GM12873 (cell line): ENCODE measurements around the gene DCTN4.

ENCODE experiments used
- CTCF ChIP-seq: IDR thresholded peaks from 2 replicates; pipeline ENCODE4 v1.5.1; 2012; ENCODE audit warnings: low read depth, mild to moderate bottlenecking, moderate library complexity, low read length, control low read depth; ENCODE audit not compliant: insufficient read depth; ENCODE audit errors: missing control alignments

DCTN4 gene

DNA sequence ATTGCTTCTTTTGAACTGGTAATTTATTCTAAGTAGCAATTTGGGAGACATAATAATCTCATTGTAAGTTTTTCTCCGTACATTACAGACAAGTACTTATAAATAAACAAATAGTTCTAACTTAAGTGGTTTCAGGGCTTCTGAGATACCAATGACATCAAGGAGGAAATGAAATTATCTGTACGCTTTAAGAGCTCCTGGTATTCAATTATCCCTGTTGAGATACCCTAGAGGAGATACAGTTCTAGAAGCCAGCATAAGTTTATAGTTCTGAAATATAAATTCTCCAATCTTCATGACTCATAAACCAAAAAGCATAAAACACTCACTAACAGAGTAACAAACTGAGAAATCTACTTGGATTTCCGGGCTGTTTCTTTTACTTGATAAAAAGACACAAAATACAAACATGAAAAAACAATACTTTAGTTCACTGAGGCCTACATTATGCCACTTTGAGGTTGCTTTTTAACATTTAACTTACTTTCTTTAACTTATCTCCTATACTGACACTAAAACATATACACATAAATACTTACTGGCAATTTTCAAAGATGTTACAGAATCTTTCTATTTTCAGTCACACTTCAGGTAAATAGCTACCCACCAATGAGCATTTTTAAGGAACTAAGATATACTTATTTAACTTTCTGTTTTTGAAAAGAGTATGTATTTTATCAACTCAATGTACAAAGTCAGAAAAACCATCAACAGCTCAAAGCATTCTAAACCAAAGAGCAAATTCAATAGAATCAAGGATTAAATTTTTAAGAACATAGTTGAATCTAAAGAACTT, 7.5 kb downstream of the DCTN4 start:
- TF ChIP-seq CTCF = no peak

- TF ChIP-seq CTCF = no peak
Observed at GRCh38 chr5:150750469-150750868, 8.3 kb downstream of the DCTN4 start.

DNA sequence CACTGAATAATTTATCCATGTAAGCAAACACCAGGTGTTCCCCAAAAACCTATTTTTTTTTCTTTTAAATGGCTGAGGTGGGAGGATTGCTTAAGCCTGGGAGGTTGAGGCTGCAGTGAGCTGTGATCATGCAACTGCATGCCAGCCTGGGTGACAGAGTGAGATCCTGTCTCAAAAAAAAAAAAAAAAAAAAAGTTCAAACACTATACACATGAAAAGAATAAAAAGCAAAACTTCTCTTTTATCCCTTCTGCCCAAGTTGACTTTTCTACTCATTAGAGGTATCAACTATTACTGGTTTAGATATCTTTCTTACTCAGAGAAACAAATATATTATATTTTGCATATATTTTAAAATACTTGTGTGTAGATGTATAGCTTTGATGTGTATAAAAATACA, 17.8 kb downstream of the DCTN4 start:
- TF ChIP-seq CTCF = no peak

GRCh38 chr5:150738862-150739261, 20.0 kb downstream of the DCTN4 start:
- TF ChIP-seq CTCF = no peak

DNA sequence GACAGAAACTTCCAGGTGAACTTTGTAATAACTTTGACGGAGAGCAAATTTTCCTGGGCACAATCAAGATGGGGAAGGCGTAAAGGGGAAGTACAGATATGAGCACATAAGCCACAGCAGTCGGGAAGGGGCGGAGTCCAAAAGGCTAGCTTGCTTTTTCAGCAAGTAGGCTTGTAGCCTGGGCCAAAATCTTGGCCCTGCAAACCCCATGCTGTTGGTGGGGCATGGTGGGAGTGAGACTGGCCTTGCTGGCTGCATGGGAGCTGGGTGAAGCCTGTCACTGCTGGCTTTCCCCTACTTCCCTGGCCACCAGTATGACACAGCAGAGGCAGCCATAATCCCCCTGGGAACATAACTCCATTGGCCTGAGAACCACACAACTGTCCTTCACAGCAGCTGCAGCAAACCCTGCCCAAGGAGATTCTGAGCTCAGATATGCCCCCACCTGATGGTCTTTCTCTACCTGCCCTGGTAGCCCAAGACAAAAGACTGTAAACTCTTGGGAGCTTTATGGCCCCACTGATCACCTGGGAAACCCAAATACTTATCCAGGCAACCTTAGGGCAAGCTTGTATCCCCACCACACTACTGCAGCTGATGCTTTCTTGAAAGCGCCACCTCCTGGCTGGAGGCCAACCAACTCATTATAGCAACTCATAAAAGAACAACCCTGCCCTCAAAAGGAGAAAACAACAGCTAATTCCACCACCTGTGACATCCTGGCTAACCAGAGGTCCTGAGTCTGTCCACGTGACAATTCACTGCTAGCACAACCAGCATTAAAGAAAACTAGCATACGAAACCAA, 24.0 kb downstream of the DCTN4 start:
- TF ChIP-seq CTCF = peak; percentile 51

DNA sequence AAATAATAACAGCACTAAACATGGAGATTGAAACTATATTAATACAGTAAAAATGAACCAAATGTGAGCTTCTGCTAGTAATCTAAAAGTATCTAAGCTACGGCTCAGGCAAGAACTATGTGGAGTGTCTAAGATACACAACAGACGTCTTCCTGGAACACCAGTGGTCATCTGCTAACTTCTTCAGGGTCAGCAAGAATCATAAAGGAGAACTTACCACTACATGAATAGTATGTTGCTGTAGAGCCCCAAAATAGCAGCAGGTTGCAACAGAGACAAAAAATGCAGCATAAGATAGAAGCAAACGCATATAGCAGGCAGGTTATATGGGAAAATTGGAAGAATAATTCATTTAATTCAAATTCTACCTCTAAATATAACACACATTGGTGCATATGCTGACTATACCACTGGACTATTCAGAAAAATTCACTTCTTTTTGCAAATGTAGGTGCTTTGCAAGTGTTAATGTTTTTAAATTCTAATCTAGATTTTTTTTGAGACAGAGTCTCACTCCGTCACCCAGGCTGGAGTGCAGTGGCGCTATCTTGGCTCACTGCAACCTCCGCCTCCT, 27.1 kb downstream of the DCTN4 start:
- no peak for TF ChIP-seq CTCF

GRCh38 chr5:150729859-150730258, 29.0 kb downstream of the DCTN4 start:
- no peak for TF ChIP-seq CTCF
